Measurements from ENCODE around the gene BANF2. TPM values are rescaled to one million over a fixed set of nuclear protein-coding genes. Genes with fewer than 3 reads are reported as not detected.
A peak's percentile ranks its signal among the peaks of the same experiment; 100 is the strongest.

Gene BANF2
- total and polyA plus RNA-seq, 9 donors: not detected

- peak in 1 of 5 donors; percentile 19 for DNase-seq
- Histone ChIP-seq H3K36me3 (no peaks in the 10 kb centered on the region), H3K4me1 (ENCODE audit: insufficient read depth) (peaks cover 21% of the 10 kb centered on the region), H3K27ac (peak overlapping the region; percentile 46 to 63), H3K4me3 (no peak overlapping the region), H3K27me3 (no peaks in the 10 kb centered on the region), H3K9me3 (no peaks in the 10 kb centered on the region)
- 8 to 25% (median 13%) methylated on average over 5 of the region's 5 CpGs for WGBS, 3 donors
- intact Hi-C loops (cut with DNase I): no loop called here
- TF ChIP-seq EP300 (IDR thresholded peaks at IDR 0.05) (no peak), POLR2A (IDR thresholded peaks at IDR 0.05) (no peak)
- TF ChIP-seq, protein P1, sequence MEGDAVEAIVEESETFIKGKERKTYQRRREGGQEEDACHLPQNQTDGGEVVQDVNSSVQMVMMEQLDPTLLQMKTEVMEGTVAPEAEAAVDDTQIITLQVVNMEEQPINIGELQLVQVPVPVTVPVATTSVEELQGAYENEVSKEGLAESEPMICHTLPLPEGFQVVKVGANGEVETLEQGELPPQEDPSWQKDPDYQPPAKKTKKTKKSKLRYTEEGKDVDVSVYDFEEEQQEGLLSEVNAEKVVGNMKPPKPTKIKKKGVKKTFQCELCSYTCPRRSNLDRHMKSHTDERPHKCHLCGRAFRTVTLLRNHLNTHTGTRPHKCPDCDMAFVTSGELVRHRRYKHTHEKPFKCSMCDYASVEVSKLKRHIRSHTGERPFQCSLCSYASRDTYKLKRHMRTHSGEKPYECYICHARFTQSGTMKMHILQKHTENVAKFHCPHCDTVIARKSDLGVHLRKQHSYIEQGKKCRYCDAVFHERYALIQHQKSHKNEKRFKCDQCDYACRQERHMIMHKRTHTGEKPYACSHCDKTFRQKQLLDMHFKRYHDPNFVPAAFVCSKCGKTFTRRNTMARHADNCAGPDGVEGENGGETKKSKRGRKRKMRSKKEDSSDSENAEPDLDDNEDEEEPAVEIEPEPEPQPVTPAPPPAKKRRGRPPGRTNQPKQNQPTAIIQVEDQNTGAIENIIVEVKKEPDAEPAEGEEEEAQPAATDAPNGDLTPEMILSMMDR (IDR thresholded peaks at IDR 0.05): no peak
Observed at GRCh38 chr20:17663486-17663885, 36.3 kb upstream of the BANF2 start.

DNA sequence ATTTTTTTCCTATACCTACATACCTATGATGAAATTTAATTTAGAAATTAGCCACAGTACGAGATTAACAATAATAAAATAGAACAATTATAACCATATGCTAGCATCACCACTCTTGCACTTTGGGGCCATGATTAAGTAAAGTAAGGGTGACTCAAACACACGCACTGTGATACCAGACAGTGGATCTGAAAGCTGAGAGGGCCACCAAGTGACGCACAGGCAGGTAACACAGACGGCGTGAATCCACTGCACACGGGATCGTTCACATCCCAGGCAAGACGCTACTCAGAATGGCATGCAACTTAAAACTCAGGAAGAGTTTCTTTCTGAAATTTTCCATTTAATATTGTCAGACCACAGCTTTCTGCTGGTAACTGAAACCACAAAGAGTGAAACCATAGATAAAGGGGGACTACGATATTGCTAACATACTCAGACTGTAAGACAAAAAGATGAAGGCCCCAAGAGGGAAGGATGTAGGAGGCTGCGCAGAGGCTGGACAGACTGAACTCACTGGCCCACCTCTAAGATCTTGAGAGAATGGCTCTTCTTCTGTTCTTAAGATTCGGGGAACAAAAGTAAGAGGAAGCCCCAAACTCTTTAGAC lies 35.6 kb upstream of the BANF2 start:
- no peak overlapping the region for H3K4me3 ChIP-seq
- H3K9me3 ChIP-seq: no peaks in the 10 kb centered on the region
- no peaks in the 10 kb centered on the region for H3K27me3 ChIP-seq
- DNase-seq: peak in 1 of 5 donors; percentile 26
- intact Hi-C loops (cut with DNase I): no loop called here
- 61 to 73% (median 62%) methylated on average over 11 of the region's 11 CpGs for WGBS, 3 donors
- H3K4me1 ChIP-seq (ENCODE audit: insufficient read depth): peaks cover 21% of the 10 kb centered on the region
- H3K27ac ChIP-seq: peak overlapping the region in 1 of 2 donors; percentile 63
- no peaks in the 10 kb centered on the region for H3K36me3 ChIP-seq
- TF ChIP-seq, protein P1 (IDR thresholded peaks at IDR 0.05): no peak
- TF ChIP-seq POLR2A (IDR thresholded peaks at IDR 0.05): no peak
- no peak for TF ChIP-seq EP300 (IDR thresholded peaks at IDR 0.05)

DNA sequence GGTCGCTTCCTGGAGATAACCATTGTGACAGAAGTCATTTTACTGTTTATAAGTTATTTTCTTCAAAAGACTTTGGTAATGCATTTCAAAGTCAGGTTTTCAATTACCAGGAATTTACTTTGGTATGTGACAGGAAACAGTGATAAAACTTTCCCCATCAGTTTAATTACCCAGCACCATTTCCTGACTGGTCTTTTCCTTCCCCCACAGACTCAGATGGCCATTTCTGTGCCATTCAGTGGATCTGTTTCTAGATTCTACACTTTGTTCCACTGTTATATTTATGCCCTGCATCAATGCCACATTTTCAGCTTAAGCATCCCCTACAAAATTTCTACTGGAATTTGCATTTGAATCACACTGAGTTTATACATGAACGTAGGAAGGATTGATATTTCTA lies 34.0 kb upstream of the BANF2 start:
- no peaks in the 10 kb centered on the region for H3K36me3 ChIP-seq
- 90 to 94% (median 93%) methylated on average over 2 of the region's 2 CpGs for WGBS, 3 donors
- H3K4me1 ChIP-seq (ENCODE audit: insufficient read depth): peaks cover 17% of the 10 kb centered on the region
- intact Hi-C loops (cut with DNase I): no loop called here
- no peak overlapping the region for H3K4me3 ChIP-seq
- H3K9me3 ChIP-seq: no peaks in the 10 kb centered on the region
- no peak overlapping the region for H3K27ac ChIP-seq
- TF ChIP-seq POLR2A (IDR thresholded peaks at IDR 0.05) (no peak), EP300 (IDR thresholded peaks at IDR 0.05) (no peak)
- TF ChIP-seq, protein P1 (IDR thresholded peaks at IDR 0.05): no peak
- no peaks in the 10 kb centered on the region for H3K27me3 ChIP-seq
- no peak for DNase-seq

GRCh38 chr20:17666481-17666880 lies 33.3 kb upstream of the BANF2 start:
- intact Hi-C loops (cut with DNase I): no loop called here
- TF ChIP-seq EP300 (IDR thresholded peaks at IDR 0.05): no peak
- no peak for TF ChIP-seq POLR2A (IDR thresholded peaks at IDR 0.05)
- TF ChIP-seq, protein P1 (IDR thresholded peaks at IDR 0.05): no peak
- H3K9me3 ChIP-seq: no peaks in the 10 kb centered on the region
- 34 to 56% (median 41%) methylated on average over 2 of the region's 2 CpGs for WGBS, 3 donors
- no peak for DNase-seq
- peaks cover 14% of the 10 kb centered on the region for H3K4me1 ChIP-seq (ENCODE audit: insufficient read depth)
- no peak overlapping the region for H3K4me3 ChIP-seq
- no peaks in the 10 kb centered on the region for H3K27me3 ChIP-seq
- no peaks in the 10 kb centered on the region for H3K36me3 ChIP-seq
- H3K27ac ChIP-seq: no peak overlapping the region

Data from ovary (tissue), 9 donors.